Parathyroid adenoma (tissue), 2 donors: ENCODE results near the gene SH3BP4.

Experiments used
- H2AFZ ChIP-seq: fragments of 300-600 bp; sonication (generic); one replicate; pipeline ENCODE4 v1.7.0; 2017; ENCODE audit warnings: antibody characterized with exemption, mild to moderate bottlenecking
- H3K27ac ChIP-seq: fragments of 300-600 bp; sonication (generic); one replicate; pipeline ENCODE4 v1.7.0; 2017
- H3K27me3 ChIP-seq: fragments of 300-600 bp; sonication (generic); one replicate; pipeline ENCODE4 v1.7.0; 2017; ENCODE audit warnings: low read length; ENCODE audit not compliant: control insufficient read depth, insufficient read depth
- H3K36me3 ChIP-seq: fragments of 300-600 bp; sonication (generic); one replicate; pipeline ENCODE4 v1.7.0; 2017; ENCODE audit warnings: low read length; ENCODE audit not compliant: control insufficient read depth, insufficient read depth
- H3K4me1 ChIP-seq: fragments of 300-600 bp; sonication (generic); one replicate; pipeline ENCODE4 v1.7.0; 2017; ENCODE audit warnings: control low read depth
- H3K4me2 ChIP-seq: fragments of 300-600 bp; sonication (generic); one replicate; pipeline ENCODE4 v1.7.0; 2017; ENCODE audit warnings: low read length
- H3K4me3 ChIP-seq: fragments of 300-600 bp; sonication (generic); one replicate; pipeline ENCODE4 v1.7.0; 2017; ENCODE audit warnings: low read depth, low read length
- H3K79me2 ChIP-seq: fragments of 300-600 bp; sonication (generic); one replicate; pipeline ENCODE4 v1.7.0; 2017; ENCODE audit warnings: control low read depth
- H3K9ac ChIP-seq: fragments of 300-600 bp; sonication (generic); one replicate; pipeline ENCODE4 v1.7.0; 2017; ENCODE audit warnings: mild to moderate bottlenecking
- H3K9me3 ChIP-seq: fragments of 300-600 bp; sonication (generic); one replicate; pipeline ENCODE4 v1.7.0; 2017; ENCODE audit warnings: low read length; ENCODE audit not compliant: control insufficient read depth
- CTCF ChIP-seq: fragments of 300-600 bp; sonication (generic); IDR thresholded peaks from one replicate; pipeline ENCODE4 v1.7.0; 2017; ENCODE audit warnings: antibody characterized with exemption, mild to moderate bottlenecking
- donor health status: primary hyperparathyroidism.

The SH3BP4 gene

GRCh38 chr2:234930397-234930796, 21.4 kb upstream of the SH3BP4 start:
- no peak overlapping the region for H2AFZ ChIP-seq
- no peaks in the 10 kb centered on the region for H3K27me3 ChIP-seq
- H3K4me2 ChIP-seq = no peak overlapping the region
- H3K9ac ChIP-seq = no peak overlapping the region
- no peak overlapping the region for H3K4me3 ChIP-seq
- no peak for TF ChIP-seq CTCF
- H3K9me3 ChIP-seq = no peaks in the 10 kb centered on the region
- H3K27ac ChIP-seq = no peak overlapping the region
- H3K4me1 ChIP-seq = no peaks in the 10 kb centered on the region
- H3K36me3 ChIP-seq = no peaks in the 10 kb centered on the region
- no peaks in the 10 kb centered on the region for H3K79me2 ChIP-seq

GRCh38 chr2:234931371-234931770, 20.4 kb upstream of the SH3BP4 start:
- no peak overlapping the region for H3K4me3 ChIP-seq
- H3K4me1 ChIP-seq = no peaks in the 10 kb centered on the region
- no peaks in the 10 kb centered on the region for H3K27me3 ChIP-seq
- no peak for TF ChIP-seq CTCF
- no peak overlapping the region for H2AFZ ChIP-seq
- no peaks in the 10 kb centered on the region for H3K79me2 ChIP-seq
- H3K4me2 ChIP-seq = no peak overlapping the region
- no peak overlapping the region for H3K27ac ChIP-seq
- no peaks in the 10 kb centered on the region for H3K36me3 ChIP-seq
- no peaks in the 10 kb centered on the region for H3K9me3 ChIP-seq
- H3K9ac ChIP-seq = no peak overlapping the region

GRCh38 chr2:234932591-234933168, 19.1 kb upstream of the SH3BP4 start:
- no peak overlapping the region for H3K9ac ChIP-seq
- no peaks in the 10 kb centered on the region for H3K9me3 ChIP-seq
- H3K4me3 ChIP-seq = no peak overlapping the region
- no peak overlapping the region for H2AFZ ChIP-seq
- H3K4me1 ChIP-seq = no peaks in the 10 kb centered on the region
- TF ChIP-seq CTCF = no peak
- H3K36me3 ChIP-seq = no peaks in the 10 kb centered on the region
- H3K79me2 ChIP-seq = no peaks in the 10 kb centered on the region
- no peak overlapping the region for H3K4me2 ChIP-seq
- no peaks in the 10 kb centered on the region for H3K27me3 ChIP-seq
- H3K27ac ChIP-seq = no peak overlapping the region

- TF ChIP-seq CTCF = no peak
- no peaks in the 10 kb centered on the region for H3K27me3 ChIP-seq
Measured at GRCh38 chr2:234935311-234935710, 16.5 kb upstream of the SH3BP4 start.

GRCh38 chr2:234939576-234939975, 12.2 kb upstream of the SH3BP4 start:
- no peak overlapping the region for H2AFZ ChIP-seq
- H3K27ac ChIP-seq = no peak overlapping the region
- no peaks in the 10 kb centered on the region for H3K79me2 ChIP-seq
- no peak overlapping the region for H3K9ac ChIP-seq
- H3K27me3 ChIP-seq = no peaks in the 10 kb centered on the region
- H3K4me3 ChIP-seq = no peak overlapping the region
- H3K9me3 ChIP-seq = no peaks in the 10 kb centered on the region
- H3K4me2 ChIP-seq = peak overlapping the region; percentile 25
- no peaks in the 10 kb centered on the region for H3K4me1 ChIP-seq
- no peaks in the 10 kb centered on the region for H3K36me3 ChIP-seq
- no peak for TF ChIP-seq CTCF

More at GRCh38 chr2:234935311-234935710, 16.5 kb upstream of the SH3BP4 start:
- Histone ChIP-seq H3K36me3 (no peaks in the 10 kb centered on the region), H3K79me2 (no peaks in the 10 kb centered on the region), H3K4me1 (no peaks in the 10 kb centered on the region), H2AFZ (no peak overlapping the region), H3K27ac (no peak overlapping the region), H3K9me3 (no peaks in the 10 kb centered on the region), H3K9ac (no peak overlapping the region), H3K4me3 (no peak overlapping the region), H3K4me2 (no peak overlapping the region)
